Psoas muscle (tissue), 8 donors: ENCODE results near the gene ZNF292. TPM values are rescaled to one million over a fixed set of nuclear protein-coding genes. Genes with fewer than 3 reads are reported as not detected.
"Not testable (repeated sequence)": the region's sequence is repeated elsewhere in the genome, so short reads cannot be mapped to it uniquely, and the experiment has no call there.

ENCODE experiments used
- ATAC-seq, 4 donors: fragments of 200-7000 bp; cut with Tn5 transposase; one replicate each; pipeline ENCODE4 v1.9.1; 2020; ENCODE audit warnings: moderate library complexity in 3 of 4, mild to moderate bottlenecking in 2 of 4
- DNase-seq, 2 donors: peaks; one replicate each; pipeline ENCODE4 v3.0.0-alpha.2; 2020
- H3K27ac ChIP-seq: fragments of 200-600 bp; one replicate; pipeline ENCODE4 v1.8.0; 2022
- H3K27me3 ChIP-seq, 3 donors: fragments of 200-600 bp in 1 of 3; one replicate each; pipeline versions ENCODE4 v1.6.1 to v1.8.0; 2013 to 2022; ENCODE audit warnings: low read length in 2 of 3, mild to moderate bottlenecking in 2 of 3, moderate library complexity in 1 of 3; ENCODE audit not compliant: insufficient read depth in 3 of 3
- H3K36me3 ChIP-seq, 2 donors: fragments of 200-600 bp in 1 of 2; one replicate each; pipeline versions ENCODE4 v1.6.1 to v1.8.0; 2013 to 2022; ENCODE audit warnings: low read depth in 1 of 2, mild to moderate bottlenecking in 1 of 2, moderate library complexity in 1 of 2; ENCODE audit not compliant: insufficient read depth in 1 of 2
- H3K4me1 ChIP-seq: fragments of 200-600 bp; one replicate; pipeline ENCODE4 v1.8.0; 2022
- H3K4me3 ChIP-seq: fragments of 200-600 bp; one replicate; pipeline ENCODE4 v1.8.0; 2022; ENCODE audit warnings: mild to moderate bottlenecking
- H3K9me3 ChIP-seq: fragments of 200-600 bp; one replicate; pipeline ENCODE4 v1.8.0; 2022
- WGBS, 3 donors: extraction: QIAGEN DNeasy Blood & Tissue Kit; methylation state at CpG; one replicate each; pipeline versions ENCODE4 v1.1.6 to v1.1.7; 2013; 5-methylcytosine and 5-hydroxymethylcytosine counted together
- intact Hi-C, 2 donors: fragments of 100-400 bp; cut with DNase I; formaldehyde crosslinking; loops; one replicate each; pipeline versions ENCODE4 v1.11.0 to v1.14.2; 2022
- polyA plus RNA-seq, 3 donors: library from polyadenylated mRNA; stranded (reverse); fragments of 200-250 nt; gene quantifications; one replicate each; pipeline ENCODE4 v1.2.3, GENCODE V29; 2013
- total RNA-seq, 4 donors: library from RNA; stranded (reverse); fragmentation: NEBNext Ultra II Directional in 2 of 4; extraction: Animal tissue kit (Norgen Biotek cat#: 25700) in 2 of 4; gene quantifications; one replicate each; pipeline versions ENCODE4 v1.2.1 to v1.2.4, GENCODE V29; 2021 to 2023
- TF ChIP-seq, protein P1 (sequence below): fragments of 200-600 bp; IDR thresholded peaks from one replicate; pipeline ENCODE4 v1.8.0; 2022; ENCODE audit warnings: antibody characterized with exemption
- donor health status: healthy with polysubstance abuse.
- donor health status: DM: no; HTN: no; CAD: no; lungs with moderate emphysema.
- donor health status: Bipolar disorder and iron deficiency.
- donor health status: healthy.
- donor health status: DM: yes; HTN: yes; CAD: no.
- donor health status: DM: no; HTN: no; CAD: no.
- donor health status: DM: no; HTN: no; CAD: no.
- donor health status: DM: yes; HTN: yes; CAD: no.

ZNF292 gene
- total and polyA plus RNA-seq, 7 donors: 1.9 to 21.3 (median 16.7) TPM

GRCh38 chr6:87224971-87225370 is 69.6 kb downstream of the ZNF292 start:
- DNase-seq (no peak), ATAC-seq (no peak)
- Histone ChIP-seq H3K4me3 (no peak overlapping the region), H3K36me3 (peaks cover 0 to 50% of the 10 kb centered on the region in 2 donors), H3K27ac (no peak overlapping the region), H3K27me3 (no peaks in the 10 kb centered on the region), H3K4me1 (no peaks in the 10 kb centered on the region), H3K9me3 (no peaks in the 10 kb centered on the region)
- WGBS, 3 donors: 90 to 95% (median 94%) methylated on average over 1 of the region's 1 CpG
- TF ChIP-seq, protein P1, sequence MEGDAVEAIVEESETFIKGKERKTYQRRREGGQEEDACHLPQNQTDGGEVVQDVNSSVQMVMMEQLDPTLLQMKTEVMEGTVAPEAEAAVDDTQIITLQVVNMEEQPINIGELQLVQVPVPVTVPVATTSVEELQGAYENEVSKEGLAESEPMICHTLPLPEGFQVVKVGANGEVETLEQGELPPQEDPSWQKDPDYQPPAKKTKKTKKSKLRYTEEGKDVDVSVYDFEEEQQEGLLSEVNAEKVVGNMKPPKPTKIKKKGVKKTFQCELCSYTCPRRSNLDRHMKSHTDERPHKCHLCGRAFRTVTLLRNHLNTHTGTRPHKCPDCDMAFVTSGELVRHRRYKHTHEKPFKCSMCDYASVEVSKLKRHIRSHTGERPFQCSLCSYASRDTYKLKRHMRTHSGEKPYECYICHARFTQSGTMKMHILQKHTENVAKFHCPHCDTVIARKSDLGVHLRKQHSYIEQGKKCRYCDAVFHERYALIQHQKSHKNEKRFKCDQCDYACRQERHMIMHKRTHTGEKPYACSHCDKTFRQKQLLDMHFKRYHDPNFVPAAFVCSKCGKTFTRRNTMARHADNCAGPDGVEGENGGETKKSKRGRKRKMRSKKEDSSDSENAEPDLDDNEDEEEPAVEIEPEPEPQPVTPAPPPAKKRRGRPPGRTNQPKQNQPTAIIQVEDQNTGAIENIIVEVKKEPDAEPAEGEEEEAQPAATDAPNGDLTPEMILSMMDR: no peak
- intact Hi-C loops: no loop called here

DNA sequence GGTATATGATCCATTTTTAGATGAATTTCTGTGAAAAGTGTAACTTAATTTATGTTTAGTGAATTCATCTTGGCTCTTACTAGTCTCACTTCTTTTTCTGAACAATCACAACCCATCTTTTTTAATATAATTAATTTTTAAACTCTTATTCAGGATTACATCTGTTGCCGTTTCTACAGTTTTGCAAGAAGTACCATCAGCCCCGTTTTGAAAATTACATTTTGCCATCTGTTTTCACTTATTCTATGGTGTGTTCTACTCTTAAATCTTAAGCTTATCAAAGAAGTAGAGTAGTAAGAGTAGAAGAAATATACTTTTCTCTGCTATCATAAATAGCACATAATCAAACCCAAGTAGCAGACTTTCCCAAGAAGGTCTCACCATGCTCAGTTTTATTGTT is 70.1 kb downstream of the ZNF292 start:
- Histone ChIP-seq H3K4me3 (no peak overlapping the region), H3K27ac (no peak overlapping the region), H3K36me3 (peaks cover 0 to 50% of the 10 kb centered on the region in 2 donors), H3K9me3 (no peaks in the 10 kb centered on the region), H3K4me1 (no peaks in the 10 kb centered on the region), H3K27me3 (no peaks in the 10 kb centered on the region)
- WGBS, 3 donors: 88 to 91% (median 89%) methylated on average over 2 of the region's 2 CpGs
- DNase-seq: no peak
- intact Hi-C loops: no loop called here
- no peak for ATAC-seq
- TF ChIP-seq, protein P1: no peak

GRCh38 chr6:87225937-87226336 is 70.6 kb downstream of the ZNF292 start:
- TF ChIP-seq, protein P1: no peak
- Histone ChIP-seq H3K36me3 (peaks cover 0 to 47% of the 10 kb centered on the region in 2 donors), H3K27ac (no peak overlapping the region), H3K9me3 (no peaks in the 10 kb centered on the region), H3K27me3 (no peaks in the 10 kb centered on the region), H3K4me3 (no peak overlapping the region), H3K4me1 (no peaks in the 10 kb centered on the region)
- DNase-seq: no peak
- ATAC-seq: no peak
- intact Hi-C loops: no loop called here

- Histone ChIP-seq H3K4me1 (no peaks in the 10 kb centered on the region), H3K9me3 (no peaks in the 10 kb centered on the region), H3K27ac (no peak overlapping the region), H3K36me3 (peaks cover 0 to 13% of the 10 kb centered on the region in 2 donors), H3K27me3 (no peaks in the 10 kb centered on the region), H3K4me3 (no peak overlapping the region)
- DNase-seq (no peak), ATAC-seq (no peak)
- intact Hi-C loops: loop anchor here in 1 of 2 donors (10.0 kb wide), 1 partner anchor 156 kb away; no protein-coding TSS in a partner anchor
- WGBS, 3 donors: 88 to 98% (median 93%) methylated on average over 1 of the region's 1 CpG
- TF ChIP-seq, protein P1: no peak
Measured at GRCh38 chr6:87230801-87231200, 75.4 kb downstream of the ZNF292 start.

GRCh38 chr6:87237804-87238203 is 82.4 kb downstream of the ZNF292 start:
- intact Hi-C loops: loop anchor here (1.0 to 10.0 kb wide), 3 partner anchors 99 to 163 kb away; no protein-coding TSS in a partner anchor
- Histone ChIP-seq H3K36me3 (peaks cover 0 to 23% of the 10 kb centered on the region in 2 donors), H3K4me3 (no peak overlapping the region), H3K9me3 (no peaks in the 10 kb centered on the region), H3K27ac (no peak overlapping the region), H3K27me3 (no peaks in the 10 kb centered on the region), H3K4me1 (no peaks in the 10 kb centered on the region)
- TF ChIP-seq, protein P1: peak; percentile 60
- DNase-seq: no peak
- ATAC-seq: peak in 1 of 4 donors; percentile 76

DNA sequence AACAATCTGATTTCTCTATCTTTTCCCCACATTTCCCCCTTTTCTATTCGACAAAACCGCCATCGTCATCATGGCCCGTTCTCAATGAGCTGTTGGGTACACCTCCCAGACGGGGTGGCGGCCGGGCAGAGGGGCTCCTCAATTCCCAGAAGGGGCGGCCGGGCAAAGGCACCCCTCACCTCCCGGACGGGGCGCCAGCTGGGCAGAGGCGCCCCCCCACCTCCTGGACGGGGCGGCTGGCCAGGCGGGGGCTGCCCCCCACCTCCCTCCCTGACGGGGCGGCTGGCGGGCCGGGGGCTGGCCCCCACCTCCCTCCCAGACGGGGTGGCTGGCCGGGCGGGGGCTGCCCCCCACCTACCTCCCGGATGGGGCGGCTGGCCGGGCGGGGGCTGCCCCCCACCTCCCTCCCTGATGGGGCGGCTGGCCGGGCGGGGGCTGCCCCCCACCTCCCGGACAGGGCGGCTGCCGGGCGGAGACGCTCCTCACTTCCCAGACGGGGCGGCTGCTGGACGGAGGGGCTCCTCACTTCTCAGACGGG is 83.8 kb downstream of the ZNF292 start:
- intact Hi-C loops: loop anchor here in 1 of 2 donors (5.0 to 10.0 kb wide), 2 partner anchors 102 to 164 kb away; no protein-coding TSS in a partner anchor
- H3K27me3 ChIP-seq, H3K27ac ChIP-seq, DNase-seq, H3K4me3 ChIP-seq, ATAC-seq, H3K9me3 ChIP-seq, H3K4me1 ChIP-seq: not testable (repeated sequence)
- 94 to 96% (median 96%) methylated on average over 20 to 37 of the region's 39 CpGs for WGBS, 3 donors
- H3K36me3 ChIP-seq: peaks cover 0 to 25% of the 10 kb centered on the region in 2 donors
